K562 (cell line): Measurements from ENCODE around the gene SEC16A. TPM values are rescaled to one million over a fixed set of nuclear protein-coding genes. Genes with fewer than 3 reads are reported as not detected.
A peak's percentile ranks its signal among the peaks of the same experiment; 100 is the strongest.

ENCODE experiments used
- ATAC-seq: fragments of 200-7000 bp; cut with Tn5 transposase; 3 replicates; pipeline ENCODE4 v1.9.1; 2020; ENCODE audit warnings: moderate library complexity
- BruUV-seq: library from RNA; stranded (reverse); fragments of 400-500 nt; replicated peaks from 2 replicates; lab custom pipeline; 2021; lab: Mats Ljungman, UMichigan
- CTCF ChIA-PET: fragments of 300-600 bp; formaldehyde crosslinking; extraction: SDS; loops from one replicate; lab custom pipeline; 2021; ENCODE audit warnings: low intra/inter-chr PET ratio; lab: Yijun Ruan, JAX
- POLR2A ChIA-PET: fragments of 300-600, 350-650 bp; sonication (Branson Sonifier 250); formaldehyde crosslinking; extraction: SDS; loops from one replicate; lab custom pipeline; 2021; ENCODE audit warnings: antibody characterized with exemption, inconsistent platforms; lab: Yijun Ruan, JAX
- DNase-seq, 4 experiments: peaks; one replicate each; pipeline versions ENCODE4 v3.0.0 to v3.0.0-alpha.2; 2011 to 2018; ENCODE audit warnings: low spot score in 3 of 4, mixed read lengths in 3 of 4; ENCODE audit errors: extremely low read depth in 1 of 4
- FAIRE-seq: peaks from 2 replicates; lab custom pipeline; 2011; peaks lifted over from hg19 to GRCh38; lab: Jason Lieb, UNC
- H2AFZ ChIP-seq: 2 replicates; pipeline ENCODE4 v1.6.0; 2011; ENCODE audit warnings: low read depth, low read length, control low read depth, inconsistent platforms
- H3K27ac ChIP-seq: fragments of 200-600 bp; 3 replicates; pipeline ENCODE4 v1.8.0; 2011; ENCODE audit warnings: low read depth, mild to moderate bottlenecking, control low read depth, inconsistent platforms, low read length, moderate library complexity, mixed read lengths; ENCODE audit errors: extremely low read depth
- H3K27me3 ChIP-seq, 2 experiments: fragments of 300-600 bp in 1 of 2; 2 replicates in 1 of 2; 3 replicates in 1 of 2; pipeline versions ENCODE4 v1.6.0 to v1.8.0; 2011; ENCODE audit warnings: inconsistent platforms in 2 of 2, low read length in 2 of 2, mild to moderate bottlenecking in 1 of 2, mixed read lengths in 1 of 2, moderate library complexity in 1 of 2; ENCODE audit not compliant: control insufficient read depth in 2 of 2, insufficient read depth in 2 of 2
- H3K36me3 ChIP-seq: fragments of 300-600 bp; 3 replicates; pipeline ENCODE4 v1.8.0; 2011; ENCODE audit warnings: mild to moderate bottlenecking, low read length, inconsistent platforms; ENCODE audit not compliant: control insufficient read depth, insufficient read depth
- H3K4me1 ChIP-seq, 2 experiments: fragments of 200-600 bp in 1 of 2; replicated peaks in 1 of 2; 2 replicates in 1 of 2; 3 replicates in 1 of 2; pipeline versions ENCODE4 v1.5.1 to v1.8.0; 2011; ENCODE audit warnings: inconsistent platforms in 2 of 2, low read length in 2 of 2, mild to moderate bottlenecking in 1 of 2, mixed read lengths in 1 of 2, moderate library complexity in 1 of 2; ENCODE audit not compliant: control insufficient read depth in 2 of 2, insufficient read depth in 2 of 2
- H3K4me2 ChIP-seq: 2 replicates; pipeline ENCODE4 v1.6.1; 2011; ENCODE audit warnings: low read length, control low read depth, inconsistent platforms, mixed read lengths; ENCODE audit not compliant: insufficient read depth
- H3K4me3 ChIP-seq: fragments of 200-600 bp; sonication (generic), shearing (Covaris generic); 2 replicates; pipeline ENCODE4 v1.5.1; 2016; ENCODE audit warnings: control low read depth, inconsistent platforms
- H3K79me2 ChIP-seq: fragments of 200-600 bp; 3 replicates; pipeline ENCODE4 v1.8.0; 2011; ENCODE audit warnings: low read length, inconsistent platforms; ENCODE audit not compliant: control insufficient read depth, insufficient read depth
- H3K9ac ChIP-seq, 2 experiments: 2 replicates each; pipeline versions ENCODE4 v1.6.0 to v1.6.1; 2011; ENCODE audit warnings: low read depth in 2 of 2, low read length in 2 of 2, control low read depth in 1 of 2, inconsistent platforms in 1 of 2, mild to moderate bottlenecking in 1 of 2, mixed read lengths in 1 of 2; ENCODE audit not compliant: insufficient read depth in 1 of 2
- H3K9me1 ChIP-seq: one replicate; pipeline ENCODE4 v1.6.0; 2011; ENCODE audit warnings: inconsistent platforms, mild to moderate bottlenecking, low read length, moderate library complexity; ENCODE audit not compliant: control insufficient read depth, insufficient read depth
- H3K9me3 ChIP-seq: replicated peaks from 2 replicates; pipeline ENCODE4 v1.5.1; 2011; ENCODE audit warnings: low read depth, low read length, inconsistent platforms; ENCODE audit not compliant: control insufficient read depth, insufficient read depth
- H4K20me1 ChIP-seq: replicated peaks from 2 replicates; pipeline ENCODE4 v1.6.1; 2011; ENCODE audit warnings: low read length, inconsistent platforms, mixed read lengths; ENCODE audit not compliant: control insufficient read depth, insufficient read depth
- BCOR ChIP-seq: fragments of 450-650 bp; IDR thresholded peaks from 2 replicates; pipeline ENCODE4 v1.6.1; 2016
- C11orf30 ChIP-seq: fragments of 450-650 bp; IDR thresholded peaks from 2 replicates; pipeline ENCODE4 v1.6.1; 2016; ENCODE audit warnings: low read depth, mild to moderate bottlenecking
- CTBP1 ChIP-seq: fragments of 450-650 bp; IDR thresholded peaks from 2 replicates; pipeline ENCODE4 v1.6.1; 2016; ENCODE audit warnings: borderline replicate concordance
- E2F1 ChIP-seq: sonication (generic); formaldehyde crosslinking; IDR thresholded peaks from 2 replicates; pipeline ENCODE4 v1.8.1; 2023; ENCODE audit warnings: mild to moderate bottlenecking, missing genetic modification reagents, moderate library complexity
- E2F3 ChIP-seq: fragments of 250-450 bp; sonication (Bioruptor Pico); IDR thresholded peaks from 2 replicates; pipeline ENCODE4 v1.4.0; 2020; ENCODE audit warnings: mild to moderate bottlenecking
- NR3C1 ChIP-seq: sonication (generic); formaldehyde crosslinking; IDR thresholded peaks from 2 replicates; pipeline ENCODE4 v1.8.1; 2022; ENCODE audit warnings: missing genetic modification reagents
- PHF8 ChIP-seq: fragments of 200-600 bp; sonication (generic); IDR thresholded peaks from 2 replicates; pipeline ENCODE4 v1.6.1; 2012; ENCODE audit warnings: mixed run types, mild to moderate bottlenecking, inconsistent platforms, low read length, moderate library complexity, borderline replicate concordance
- SIN3A ChIP-seq, 2 experiments: fragments of 150-350 bp in 1 of 2; IDR thresholded peaks; 2 replicates each; pipeline ENCODE4 v1.6.1; 2011 to 2016; ENCODE audit warnings: borderline replicate concordance in 2 of 2, low read depth in 2 of 2, low read length in 2 of 2, mild to moderate bottlenecking in 2 of 2, moderate library complexity in 2 of 2; ENCODE audit not compliant: control insufficient read depth in 1 of 2
- ZNF232 ChIP-seq: sonication (generic); formaldehyde crosslinking; IDR thresholded peaks from 2 replicates; pipeline ENCODE4 v1.8.0; 2022; ENCODE audit warnings: mild to moderate bottlenecking, missing genetic modification reagents
- WGBS: fragments of 100-300 bp; shearing (Covaris generic); methylation state at CpG from one replicate; pipeline ENCODE4 v1.1.6; 2016; ENCODE audit warnings: low coverage, mixed read lengths; ENCODE audit not compliant: insufficient coverage; ENCODE audit errors: missing lambda C conversion rate; 5-methylcytosine and 5-hydroxymethylcytosine counted together
- in situ Hi-C: fragments of 300-500 bp; cut with MboI; formaldehyde crosslinking; loops from 4 replicates; pipeline ENCODE4 v1.15.0; 2018; ENCODE audit warnings: inconsistent platforms, mixed read lengths
- intact Hi-C: fragments of 100-400 bp; cut with micrococcal nuclease; formaldehyde crosslinking; loops from 2 replicates; pipeline ENCODE4 v1.14.2; 2022
- polyA plus RNA-seq, 8 experiments: library from polyadenylated mRNA; depleted of rRNA in 4 of 8; stranded (reverse) in 5 of 8; unstranded in 3 of 8; fragments of >200 nt; fragmentation: Nextera tagmentation in 2 of 8; fragmentation: Illumina TruSeq in 1 of 8; extraction: Ambion mirVana in 2 of 8; extraction: Trizol in 1 of 8; gene quantifications; 2 replicates each; pipeline versions ENCODE4 v1.2.1 to v1.2.3, GENCODE V29; 2011 to 2014; ENCODE audit warnings: inconsistent platforms in 1 of 8, missing spikeins in 1 of 8
- total RNA-seq, 7 experiments: library from RNA; depleted of rRNA in 6 of 7; stranded (reverse); fragments of >200 nt in 6 of 7; fragmentation: Illumina TruSeq in 2 of 7; extraction: Trizol in 2 of 7; gene quantifications; 2 replicates each; pipeline versions ENCODE4 v1.2.1 to v1.2.3, GENCODE V29; 2011 to 2021; ENCODE audit warnings: low replicate concordance in 1 of 7
- TF ChIP-seq, protein P1 (sequence below), 2 experiments: IDR thresholded peaks; 2 replicates each; pipeline ENCODE4 v1.6.1; 2012; ENCODE audit warnings: improper control_type of control experiment in 2 of 2, low read depth in 2 of 2, low read length in 2 of 2, borderline replicate concordance in 1 of 2
- TF ChIP-seq, protein P2 (sequence below): fragments of 200-800 bp; sonication (Bioruptor generic); IDR thresholded peaks from 2 replicates; pipeline ENCODE4 v1.6.1; 2017; ENCODE audit warnings: missing genetic modification characterization, missing compliant biosample characterization
- TF ChIP-seq, protein P3 (sequence below): fragments of 450-650 bp; IDR thresholded peaks from 2 replicates; pipeline ENCODE4 v1.6.1; 2014; ENCODE audit warnings: low read depth, mild to moderate bottlenecking, moderate library complexity, borderline replicate concordance

Gene SEC16A
- total and polyA plus RNA-seq, 9 of the 15 experiments (the other 6 are each of a cell fraction or from before 2014, with no cell fraction given): 8.3 to 62.8 (median 14.0) TPM

DNA sequence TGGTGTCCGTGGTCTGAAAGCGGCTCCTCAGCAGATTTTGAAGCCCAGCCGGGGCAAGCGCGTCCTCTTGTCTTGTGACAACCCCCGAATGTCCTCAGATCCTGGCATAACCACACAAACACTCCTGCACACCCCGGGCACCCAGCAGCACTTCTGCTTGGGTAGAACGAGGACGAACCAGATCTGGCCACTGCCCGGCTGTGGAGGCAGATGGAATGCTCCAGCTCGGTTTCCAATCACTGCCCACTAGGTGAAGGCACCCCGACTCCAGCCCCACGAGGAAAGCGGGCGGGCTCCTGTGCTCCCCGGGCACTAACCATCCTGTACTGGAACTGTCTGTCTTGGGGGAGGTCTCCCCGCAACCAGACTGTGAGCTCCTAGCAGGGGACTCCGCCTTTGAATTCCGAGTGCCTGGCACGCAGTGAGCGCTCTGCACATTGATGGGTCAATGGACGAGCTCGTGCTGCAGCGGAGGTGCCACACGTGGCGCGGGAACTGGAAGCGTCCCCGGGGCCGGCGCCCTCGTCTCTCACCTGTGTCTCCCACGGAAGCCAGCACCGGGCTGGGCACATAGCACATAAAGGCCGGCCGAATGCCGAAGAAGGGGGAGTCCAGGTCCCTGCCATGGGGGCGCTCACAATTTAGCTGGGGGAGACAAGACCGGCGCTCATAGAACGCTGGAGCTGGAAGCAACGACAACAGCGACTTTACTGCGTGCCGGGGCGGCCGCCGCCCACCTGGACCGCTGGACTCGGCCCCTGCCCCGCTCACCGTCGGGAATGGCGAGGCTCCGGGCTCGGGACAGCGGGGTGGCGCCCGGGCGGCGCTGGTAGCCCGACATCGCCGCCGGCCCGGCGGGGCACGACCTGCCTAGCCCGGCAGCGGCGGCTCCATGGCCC lies 73.0 kb downstream of the SEC16A start:
- peak; percentile 47 for ATAC-seq
- POLR2A ChIA-PET: interaction anchor here (0.7 to 2.7 kb wide), 13 partner anchors 8 to 243 kb away, joined by 3 to 9 read pairs (median 6); partner anchors contain the start of genes CARD9 and INPP5E
- peak overlapping the region; percentile 94 for H3K27ac ChIP-seq
- in situ Hi-C loops (no loop called here), intact Hi-C loops (no loop called here)
- H3K4me1 ChIP-seq: peaks cover 16 to 35% of the 10 kb centered on the region in 2 experiments; a peak in 4 of 5 replicates
- H3K36me3 ChIP-seq: peaks cover 76% of the 10 kb centered on the region
- TSS peak; percentile 69 for BruUV-seq
- H3K27me3 ChIP-seq: no peaks in the 10 kb centered on the region
- H3K4me3 ChIP-seq: peak overlapping the region; percentile 82
- H2AFZ ChIP-seq: peak overlapping the region; percentile 48
- peak overlapping the region; percentile 92 for H3K4me2 ChIP-seq
- peaks cover 72% of the 10 kb centered on the region for H3K79me2 ChIP-seq
- no peaks in the 10 kb centered on the region; the same call in none of the 2 replicates for H4K20me1 ChIP-seq
- peak overlapping the region; percentile 96 to 99 for H3K9ac ChIP-seq
- H3K9me1 ChIP-seq: no peaks in the 10 kb centered on the region
- FAIRE-seq: peak; percentile 26
- CTCF ChIA-PET: interaction anchor here (0.7 kb wide), 1 partner anchor 62 kb away, joined by 3 read pairs; no protein-coding TSS in a partner anchor
- 1% methylated on average over 42 of the region's 71 CpGs for WGBS
- DNase-seq: peak in 2 of 4 experiments; percentile 32 to 44
- H3K9me3 ChIP-seq: no peaks in the 10 kb centered on the region
- 0 out of 2 replicates have a peak, but pooled peaks have one; percentile 37 for TF ChIP-seq E2F3 (CRISPR knock-in tag)
- peak; percentile 59; the same call in 1 of the 2 replicates for TF ChIP-seq PHF8
- peak; percentile 72; the same call in 1 of the 2 replicates for TF ChIP-seq NR3C1 (CRISPR knock-in tag)
- 0 out of 2 replicates have a peak, but pooled peaks have one; percentile 10 for TF ChIP-seq ZNF232 (CRISPR knock-in tag)
- TF ChIP-seq, protein P1, sequence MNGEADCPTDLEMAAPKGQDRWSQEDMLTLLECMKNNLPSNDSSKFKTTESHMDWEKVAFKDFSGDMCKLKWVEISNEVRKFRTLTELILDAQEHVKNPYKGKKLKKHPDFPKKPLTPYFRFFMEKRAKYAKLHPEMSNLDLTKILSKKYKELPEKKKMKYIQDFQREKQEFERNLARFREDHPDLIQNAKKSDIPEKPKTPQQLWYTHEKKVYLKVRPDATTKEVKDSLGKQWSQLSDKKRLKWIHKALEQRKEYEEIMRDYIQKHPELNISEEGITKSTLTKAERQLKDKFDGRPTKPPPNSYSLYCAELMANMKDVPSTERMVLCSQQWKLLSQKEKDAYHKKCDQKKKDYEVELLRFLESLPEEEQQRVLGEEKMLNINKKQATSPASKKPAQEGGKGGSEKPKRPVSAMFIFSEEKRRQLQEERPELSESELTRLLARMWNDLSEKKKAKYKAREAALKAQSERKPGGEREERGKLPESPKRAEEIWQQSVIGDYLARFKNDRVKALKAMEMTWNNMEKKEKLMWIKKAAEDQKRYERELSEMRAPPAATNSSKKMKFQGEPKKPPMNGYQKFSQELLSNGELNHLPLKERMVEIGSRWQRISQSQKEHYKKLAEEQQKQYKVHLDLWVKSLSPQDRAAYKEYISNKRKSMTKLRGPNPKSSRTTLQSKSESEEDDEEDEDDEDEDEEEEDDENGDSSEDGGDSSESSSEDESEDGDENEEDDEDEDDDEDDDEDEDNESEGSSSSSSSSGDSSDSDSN (IDR thresholded peaks at IDR 0.05; ENCODE audit: borderline replicate concordance in 1 of 2, low read depth in 2 of 2, low read length in 2 of 2): no peak
- 0 out of 2 replicates have a peak, but pooled peaks have one; percentile 54 for TF ChIP-seq E2F1 (CRISPR knock-in tag)
- no peak for TF ChIP-seq BCOR
- peak; percentile 22 to 33; a peak in 1 of 4 replicates for TF ChIP-seq SIN3A (IDR thresholded peaks at IDR 0.05; ENCODE audit: borderline replicate concordance in 2 of 2, control insufficient read depth in 1 of 2, low read depth in 2 of 2, low read length in 2 of 2)
- TF ChIP-seq, protein P2, sequence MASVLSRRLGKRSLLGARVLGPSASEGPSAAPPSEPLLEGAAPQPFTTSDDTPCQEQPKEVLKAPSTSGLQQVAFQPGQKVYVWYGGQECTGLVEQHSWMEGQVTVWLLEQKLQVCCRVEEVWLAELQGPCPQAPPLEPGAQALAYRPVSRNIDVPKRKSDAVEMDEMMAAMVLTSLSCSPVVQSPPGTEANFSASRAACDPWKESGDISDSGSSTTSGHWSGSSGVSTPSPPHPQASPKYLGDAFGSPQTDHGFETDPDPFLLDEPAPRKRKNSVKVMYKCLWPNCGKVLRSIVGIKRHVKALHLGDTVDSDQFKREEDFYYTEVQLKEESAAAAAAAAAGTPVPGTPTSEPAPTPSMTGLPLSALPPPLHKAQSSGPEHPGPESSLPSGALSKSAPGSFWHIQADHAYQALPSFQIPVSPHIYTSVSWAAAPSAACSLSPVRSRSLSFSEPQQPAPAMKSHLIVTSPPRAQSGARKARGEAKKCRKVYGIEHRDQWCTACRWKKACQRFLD (CRISPR knock-in tag): peak; percentile 70; the same call in 1 of the 2 replicates
- TF ChIP-seq C11orf30: 0 out of 2 replicates have a peak, but pooled peaks have one; percentile 7
- TF ChIP-seq CTBP1: peak; percentile 9; the same call in 1 of the 2 replicates
- TF ChIP-seq, protein P3, sequence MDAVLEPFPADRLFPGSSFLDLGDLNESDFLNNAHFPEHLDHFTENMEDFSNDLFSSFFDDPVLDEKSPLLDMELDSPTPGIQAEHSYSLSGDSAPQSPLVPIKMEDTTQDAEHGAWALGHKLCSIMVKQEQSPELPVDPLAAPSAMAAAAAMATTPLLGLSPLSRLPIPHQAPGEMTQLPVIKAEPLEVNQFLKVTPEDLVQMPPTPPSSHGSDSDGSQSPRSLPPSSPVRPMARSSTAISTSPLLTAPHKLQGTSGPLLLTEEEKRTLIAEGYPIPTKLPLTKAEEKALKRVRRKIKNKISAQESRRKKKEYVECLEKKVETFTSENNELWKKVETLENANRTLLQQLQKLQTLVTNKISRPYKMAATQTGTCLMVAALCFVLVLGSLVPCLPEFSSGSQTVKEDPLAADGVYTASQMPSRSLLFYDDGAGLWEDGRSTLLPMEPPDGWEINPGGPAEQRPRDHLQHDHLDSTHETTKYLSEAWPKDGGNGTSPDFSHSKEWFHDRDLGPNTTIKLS: 0 out of 2 replicates have a peak, but pooled peaks have one; percentile 23
